ENCODE data around the gene SYT12. TPM values are rescaled to one million over a fixed set of nuclear protein-coding genes. Genes with fewer than 3 reads are reported as not detected.

The SYT12 gene
- total RNA-seq, 1 experiment from 2014 or later = 11.1 TPM

GRCh38 chr11:67027943-67028542, 5.1 kb downstream of the SYT12 start:
- no peak for DNase-seq
- Histone ChIP-seq H3K27me3 (ENCODE audit: insufficient read depth, low read depth) (no peaks in the 10 kb centered on the region), H3K9me2 (ENCODE audit: insufficient read depth) (no peaks in the 10 kb centered on the region), H3K79me2 (ENCODE audit: low read depth) (peaks cover 5% of the 10 kb centered on the region; the same call in 1 of the 2 replicates), H3K9me3 (ENCODE audit: insufficient read depth, low read depth) (no peaks in the 10 kb centered on the region), H2AFZ (no peak overlapping the region), H3K4me3 (no peak overlapping the region), H3F3A (ENCODE audit: insufficient read depth, low read depth) (peaks cover 47% of the 10 kb centered on the region), H3K36me3 (ENCODE audit: low read depth) (no peaks in the 10 kb centered on the region), H3K4me2 (no peak overlapping the region), H4K20me1 (ENCODE audit: insufficient read depth) (no peaks in the 10 kb centered on the region), H3K4me1 (replicated peaks; ENCODE audit: insufficient read depth) (peaks cover 67% of the 10 kb centered on the region), H3K27ac (no peak overlapping the region)
- ChIA-PET CTCF (interaction anchor here (0.7 to 1.1 kb wide), 3 partner anchors 26 to 1529 kb away, joined by 3 to 13 read pairs (median 3); no protein-coding TSS in a partner anchor), POLR2A (ENCODE audit: unreplicated experiment) (interaction anchor here (0.5 to 0.6 kb wide), 3 partner anchors 19 to 327 kb away, joined by 6 to 7 read pairs (median 7); no protein-coding TSS in a partner anchor)
- intact Hi-C loops (cut with micrococcal nuclease; ENCODE audit: unreplicated experiment) = no loop called here
- TF ChIP-seq CTCF (conservative IDR thresholded peaks at IDR 0.05) = no peak
- no peak for TF ChIP-seq EZH2 (IDR thresholded peaks at IDR 0.05; ENCODE audit: low read depth)
- BruUV-seq (replicated peaks) = no TSS peak

- H3K27ac ChIP-seq = no peak overlapping the region
- BruUV-seq (replicated peaks) = no TSS peak
- DNase-seq = no peak
- no peaks in the 10 kb centered on the region for H4K20me1 ChIP-seq (ENCODE audit: insufficient read depth)
- POLR2A ChIA-PET (ENCODE audit: unreplicated experiment) = interaction anchor here (0.7 kb wide), 1 partner anchor 19 kb away, joined by 4 read pairs; no protein-coding TSS in a partner anchor
- TF ChIP-seq EZH2 (IDR thresholded peaks at IDR 0.05; ENCODE audit: low read depth) (no peak), CTCF (conservative IDR thresholded peaks at IDR 0.05) (no peak)
- CTCF ChIA-PET = no interaction called here
- intact Hi-C loops (cut with micrococcal nuclease; ENCODE audit: unreplicated experiment) = no loop called here
- no peaks in the 10 kb centered on the region for H3K79me2 ChIP-seq (ENCODE audit: low read depth)
- H3F3A ChIP-seq (ENCODE audit: insufficient read depth, low read depth) = peaks cover 58% of the 10 kb centered on the region
- H3K27me3 ChIP-seq (ENCODE audit: insufficient read depth, low read depth) = no peaks in the 10 kb centered on the region
- H3K9me3 ChIP-seq (ENCODE audit: insufficient read depth, low read depth) = no peaks in the 10 kb centered on the region
- no peak overlapping the region for H3K4me3 ChIP-seq
- no peaks in the 10 kb centered on the region for H3K36me3 ChIP-seq (ENCODE audit: low read depth)
- H3K9me2 ChIP-seq (ENCODE audit: insufficient read depth) = no peaks in the 10 kb centered on the region
- peaks cover 71% of the 10 kb centered on the region for H3K4me1 ChIP-seq (replicated peaks; ENCODE audit: insufficient read depth)
- H3K4me2 ChIP-seq = no peak overlapping the region
- H2AFZ ChIP-seq = no peak overlapping the region
Measured at GRCh38 chr11:67029146-67029545, 6.2 kb downstream of the SYT12 start.

- CTCF ChIA-PET = interaction anchor here (0.6 to 1.1 kb wide), 3 partner anchors 9 to 1261 kb away, joined by 3 to 10 read pairs (median 4); no protein-coding TSS in a partner anchor
Measured at GRCh38 chr11:67030976-67031375, 8.0 kb downstream of the SYT12 start.

More at GRCh38 chr11:67030976-67031375, 8.0 kb downstream of the SYT12 start:
- H4K20me1 ChIP-seq (ENCODE audit: insufficient read depth) = no peaks in the 10 kb centered on the region
- H3K9me3 ChIP-seq (ENCODE audit: insufficient read depth, low read depth) = no peaks in the 10 kb centered on the region
- no peaks in the 10 kb centered on the region for H3K36me3 ChIP-seq (ENCODE audit: low read depth)
- no TSS peak for BruUV-seq (replicated peaks)
- no peaks in the 10 kb centered on the region for H3K27me3 ChIP-seq (ENCODE audit: insufficient read depth, low read depth)
- H3K4me2 ChIP-seq = peak overlapping the region; percentile 76
- TF ChIP-seq CTCF (conservative IDR thresholded peaks at IDR 0.05) = no peak
- TF ChIP-seq EZH2 (IDR thresholded peaks at IDR 0.05; ENCODE audit: low read depth) = no peak
- H3K27ac ChIP-seq = peak overlapping the region; percentile 77
- POLR2A ChIA-PET (ENCODE audit: unreplicated experiment) = interaction anchor here (0.5 to 0.7 kb wide), 3 partner anchors 29 to 175 kb away, joined by 3 read pairs; no protein-coding TSS in a partner anchor
- no peaks in the 10 kb centered on the region for H3K9me2 ChIP-seq (ENCODE audit: insufficient read depth)
- H3K4me3 ChIP-seq = no peak overlapping the region
- H3F3A ChIP-seq (ENCODE audit: insufficient read depth, low read depth) = peaks cover 61% of the 10 kb centered on the region
- DNase-seq = peak; percentile 43 to 67
- no peaks in the 10 kb centered on the region for H3K79me2 ChIP-seq (ENCODE audit: low read depth)
- H2AFZ ChIP-seq = no peak overlapping the region
- intact Hi-C loops (cut with micrococcal nuclease; ENCODE audit: unreplicated experiment) = loop anchor here (1.0 to 5.0 kb wide), 4 partner anchors 24 to 549 kb away; partner anchors contain the start of genes DPP3 and PC
- H3K4me1 ChIP-seq (replicated peaks; ENCODE audit: insufficient read depth) = peaks cover 64% of the 10 kb centered on the region
